Mononuclear cell (primary cell): ENCODE data around the gene BTBD18. TPM values are rescaled to one million over a fixed set of nuclear protein-coding genes. Genes with fewer than 3 reads are reported as not detected.

Experiments used
- H3K27me3 ChIP-seq: 2 replicates; pipeline ENCODE4 v1.6.0; 2011; ENCODE audit warnings: low read length, control low read depth; ENCODE audit not compliant: insufficient read depth
- H3K4me1 ChIP-seq: 2 replicates; pipeline ENCODE4 v1.5.1; 2011; ENCODE audit warnings: mild to moderate bottlenecking, low read length, control low read depth; ENCODE audit not compliant: insufficient read depth
- H3K4me3 ChIP-seq: 2 replicates; pipeline ENCODE4 v1.5.1; 2011; ENCODE audit warnings: mild to moderate bottlenecking, low read length, moderate library complexity
- H3K9me3 ChIP-seq: 2 replicates; pipeline ENCODE4 v1.5.1; 2011; ENCODE audit warnings: low read depth, mild to moderate bottlenecking, control low read depth, low read length
- total RNA-seq: library from RNA; depleted of rRNA; stranded (reverse); fragments of >200 nt; gene quantifications from one replicate; pipeline ENCODE4 v1.2.3, GENCODE V29; 2012

BTBD18 gene
- not detected for total RNA-seq

- H3K27me3 ChIP-seq: no peaks in the 10 kb centered on the region
- H3K9me3 ChIP-seq: no peaks in the 10 kb centered on the region
- H3K4me3 ChIP-seq: no peak within 1 kb of the TSS
- H3K4me1 ChIP-seq: no peaks in the 10 kb centered on the region
These were observed at the start of gene BTBD18 for GRCh38 chr11:57751676-57752253. Gene BTBD18, minus strand, starts transcription at chr11:57751819. Its CDS starts 631 bp downstream, at chr11:57751188.

GRCh38 chr11:57801183-57801485 is 49.5 kb upstream of the BTBD18 start:
- no peaks in the 10 kb centered on the region for H3K9me3 ChIP-seq

GRCh38 chr11:57800444-57801182 is 49.0 kb upstream of the BTBD18 start:
- peaks cover 27% of the 10 kb centered on the region for H3K4me1 ChIP-seq
- H3K4me3 ChIP-seq: no peak overlapping the region
- no peaks in the 10 kb centered on the region for H3K27me3 ChIP-seq
- no peaks in the 10 kb centered on the region for H3K9me3 ChIP-seq

More at GRCh38 chr11:57801183-57801485, 49.5 kb upstream of the BTBD18 start:
- H3K4me1 ChIP-seq: peaks cover 27% of the 10 kb centered on the region
- no peaks in the 10 kb centered on the region for H3K27me3 ChIP-seq
- H3K4me3 ChIP-seq: no peak overlapping the region

- H3K4me3 ChIP-seq: no peak overlapping the region
- H3K27me3 ChIP-seq: no peaks in the 10 kb centered on the region
- peaks cover 31% of the 10 kb centered on the region for H3K4me1 ChIP-seq
- no peaks in the 10 kb centered on the region for H3K9me3 ChIP-seq
These were observed 47.4 kb upstream of the BTBD18 start for GRCh38 chr11:57798905-57799559.

- Histone ChIP-seq H3K4me3 (no peak overlapping the region), H3K4me1 (peaks cover 55% of the 10 kb centered on the region), H3K9me3 (no peaks in the 10 kb centered on the region), H3K27me3 (no peaks in the 10 kb centered on the region)
These were observed 41.9 kb upstream of the BTBD18 start for GRCh38 chr11:57793351-57794115.

GRCh38 chr11:57792870-57793269 is 41.3 kb upstream of the BTBD18 start:
- peaks cover 58% of the 10 kb centered on the region for H3K4me1 ChIP-seq
- H3K27me3 ChIP-seq: no peaks in the 10 kb centered on the region
- no peaks in the 10 kb centered on the region for H3K9me3 ChIP-seq
- H3K4me3 ChIP-seq: peak overlapping the region; percentile 22

- Histone ChIP-seq H3K4me3 (peak overlapping the region; percentile 22), H3K9me3 (no peaks in the 10 kb centered on the region), H3K4me1 (peaks cover 63% of the 10 kb centered on the region), H3K27me3 (no peaks in the 10 kb centered on the region)
These were observed 40.5 kb upstream of the BTBD18 start for GRCh38 chr11:57792060-57792541.

GRCh38 chr11:57791321-57792059 is 39.9 kb upstream of the BTBD18 start:
- Histone ChIP-seq H3K4me3 (no peak overlapping the region), H3K4me1 (peaks cover 63% of the 10 kb centered on the region), H3K27me3 (no peaks in the 10 kb centered on the region), H3K9me3 (no peaks in the 10 kb centered on the region)

- H3K4me1 ChIP-seq: peaks cover 74% of the 10 kb centered on the region
These were observed 37.1 kb upstream of the BTBD18 start for GRCh38 chr11:57788703-57789088.

GRCh38 chr11:57787920-57788702 is 36.5 kb upstream of the BTBD18 start:
- H3K4me1 ChIP-seq: peaks cover 68% of the 10 kb centered on the region
- no peak overlapping the region for H3K4me3 ChIP-seq
- no peaks in the 10 kb centered on the region for H3K27me3 ChIP-seq
- no peaks in the 10 kb centered on the region for H3K9me3 ChIP-seq

More at GRCh38 chr11:57788703-57789088, 37.1 kb upstream of the BTBD18 start:
- Histone ChIP-seq H3K4me3 (no peak overlapping the region), H3K27me3 (no peaks in the 10 kb centered on the region), H3K9me3 (no peaks in the 10 kb centered on the region)

- Histone ChIP-seq H3K4me3 (no peak overlapping the region), H3K27me3 (no peaks in the 10 kb centered on the region), H3K9me3 (no peaks in the 10 kb centered on the region), H3K4me1 (peaks cover 58% of the 10 kb centered on the region)
These were observed 35.5 kb upstream of the BTBD18 start for GRCh38 chr11:57787006-57787604.

- Histone ChIP-seq H3K27me3 (no peaks in the 10 kb centered on the region), H3K9me3 (no peaks in the 10 kb centered on the region), H3K4me1 (peaks cover 55% of the 10 kb centered on the region), H3K4me3 (no peak overlapping the region)
These were observed 34.8 kb upstream of the BTBD18 start for GRCh38 chr11:57786436-57786835.

- Histone ChIP-seq H3K27me3 (no peaks in the 10 kb centered on the region), H3K9me3 (no peaks in the 10 kb centered on the region), H3K4me3 (no peak overlapping the region), H3K4me1 (peaks cover 42% of the 10 kb centered on the region)
These were observed 33.5 kb upstream of the BTBD18 start for GRCh38 chr11:57785072-57785471.
